ENCODE measurements around the gene C9orf152. TPM values are rescaled to one million over a fixed set of nuclear protein-coding genes. Genes with fewer than 3 reads are reported as not detected.
"Not testable (repeated sequence)": the region's sequence is repeated elsewhere in the genome, so short reads cannot be mapped to it uniquely, and the experiment has no call there.

The C9orf152 gene, protein sequence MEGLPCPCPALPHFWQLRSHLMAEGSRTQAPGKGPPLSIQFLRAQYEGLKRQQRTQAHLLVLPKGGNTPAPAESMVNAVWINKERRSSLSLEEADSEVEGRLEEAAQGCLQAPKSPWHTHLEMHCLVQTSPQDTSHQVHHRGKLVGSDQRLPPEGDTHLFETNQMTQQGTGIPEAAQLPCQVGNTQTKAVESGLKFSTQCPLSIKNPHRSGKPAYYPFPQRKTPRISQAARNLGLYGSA
- total RNA-seq, result not detected

DNA sequence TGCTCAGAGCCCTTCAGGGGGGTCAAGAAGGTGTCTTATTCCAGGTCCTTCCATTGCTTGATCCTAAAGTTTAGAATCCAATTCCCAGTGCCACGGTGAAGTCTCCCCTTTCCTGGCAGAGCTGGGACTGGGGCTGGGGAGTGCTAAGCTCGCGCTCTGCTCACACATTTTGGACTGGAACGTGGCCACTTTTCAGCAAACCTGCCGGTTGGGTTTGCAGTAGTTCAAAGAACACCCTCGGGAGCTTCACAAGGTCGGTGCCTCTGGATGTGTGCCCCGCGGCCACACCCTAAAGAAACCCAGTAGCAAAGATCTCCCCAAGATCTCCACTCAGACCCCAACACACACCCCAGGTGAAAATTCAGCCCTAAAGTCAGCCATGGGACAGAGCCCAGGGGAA, at the start of gene C9orf152:
Gene C9orf152, minus strand, starts transcription at position 129 of the 400 bp plus-strand sequence. CDS start 580 bp downstream, outside the sequence.
- H3K27ac Mint-ChIP-seq, result no peak within 1 kb of the TSS
- intact Hi-C loops (cut with DNase I, micrococcal nuclease), result no loop called here
- H3K4me3 Mint-ChIP-seq, result no peak within 1 kb of the TSS
- CTCF ChIA-PET, result interaction anchor here (0.8 kb wide), 1 partner anchor 12 kb away, joined by 3 read pairs; no protein-coding TSS in a partner anchor
- DNase-seq, result no peak
- no peaks in the 10 kb centered on the region for H3K4me1 Mint-ChIP-seq
- ATAC-seq, result no peak
- no peaks in the 10 kb centered on the region for H3K9me3 Mint-ChIP-seq (ENCODE audit: low read depth)
- H3K27me3 Mint-ChIP-seq, result peaks cover 3% of the 10 kb centered on the region
- no peaks in the 10 kb centered on the region for H3K36me3 Mint-ChIP-seq (ENCODE audit: low read depth)
- POLR2A ChIA-PET, result no interaction called here

DNA sequence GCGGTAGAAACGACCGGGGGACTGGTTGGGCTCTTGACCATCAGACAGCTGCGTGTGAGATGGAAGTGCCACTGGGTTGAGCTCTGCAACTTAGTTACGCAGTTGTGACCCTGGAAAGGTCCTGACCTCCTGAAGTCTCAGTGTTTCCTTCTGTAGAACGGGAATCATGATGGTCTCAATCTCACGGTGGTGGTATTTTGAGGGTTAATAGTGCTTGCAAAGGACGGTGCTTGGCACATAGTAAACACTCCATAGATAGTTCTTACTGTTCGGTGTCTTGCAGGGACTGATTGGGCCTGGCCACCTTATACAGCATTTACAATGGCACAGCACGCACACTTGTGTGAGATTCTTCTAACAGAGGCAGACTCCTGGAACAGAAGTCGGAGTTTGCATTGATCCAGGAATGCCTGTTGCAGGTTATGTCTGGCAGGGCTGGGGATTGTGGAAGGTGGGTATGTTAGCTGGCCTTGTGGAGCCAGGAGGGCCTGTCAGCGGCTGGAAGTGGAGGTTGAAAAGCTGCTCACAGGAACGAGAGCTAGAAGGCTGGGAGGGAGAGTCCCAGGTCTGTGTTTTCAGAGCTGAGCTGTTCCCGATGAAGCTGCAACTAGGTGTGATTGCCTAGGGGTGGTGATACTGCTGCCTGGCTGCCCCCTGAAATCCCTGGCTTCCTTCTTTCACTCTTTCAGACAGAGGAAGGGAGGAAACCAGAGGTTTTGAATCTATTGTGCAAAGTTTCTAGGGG, 49.3 kb upstream of the C9orf152 start:
- peak overlapping the region; percentile 95 for H3K4me3 Mint-ChIP-seq
- peaks cover 57% of the 10 kb centered on the region for H3K4me1 Mint-ChIP-seq
- no peaks in the 10 kb centered on the region for H3K9me3 Mint-ChIP-seq (ENCODE audit: low read depth)
- H3K27me3 Mint-ChIP-seq, result no peaks in the 10 kb centered on the region
- intact Hi-C loops (cut with DNase I, micrococcal nuclease), result loop anchor here (2.0 to 10.0 kb wide), 11 partner anchors 282 to 1668 kb away; partner anchors contain the start of genes CTNNAL1 (in 1 of the 2), DNAJC25 (in 1 of the 2) and TMEM245 (in 1 of the 2)
- ATAC-seq, result no peak
- ChIA-PET CTCF (interaction anchor here (0.7 to 1.8 kb wide), 7 partner anchors 11 to 403 kb away, joined by 3 to 7 read pairs (median 4); no protein-coding TSS in a partner anchor), POLR2A (interaction anchor here (0.6 to 1.6 kb wide), 9 partner anchors 15 to 401 kb away, joined by 3 to 6 read pairs (median 3); no protein-coding TSS in a partner anchor)
- H3K27ac Mint-ChIP-seq, result peak overlapping the region; percentile 89
- peaks cover 31% of the 10 kb centered on the region for H3K36me3 Mint-ChIP-seq (ENCODE audit: low read depth)
- DNase-seq, result peak; percentile 51

DNA sequence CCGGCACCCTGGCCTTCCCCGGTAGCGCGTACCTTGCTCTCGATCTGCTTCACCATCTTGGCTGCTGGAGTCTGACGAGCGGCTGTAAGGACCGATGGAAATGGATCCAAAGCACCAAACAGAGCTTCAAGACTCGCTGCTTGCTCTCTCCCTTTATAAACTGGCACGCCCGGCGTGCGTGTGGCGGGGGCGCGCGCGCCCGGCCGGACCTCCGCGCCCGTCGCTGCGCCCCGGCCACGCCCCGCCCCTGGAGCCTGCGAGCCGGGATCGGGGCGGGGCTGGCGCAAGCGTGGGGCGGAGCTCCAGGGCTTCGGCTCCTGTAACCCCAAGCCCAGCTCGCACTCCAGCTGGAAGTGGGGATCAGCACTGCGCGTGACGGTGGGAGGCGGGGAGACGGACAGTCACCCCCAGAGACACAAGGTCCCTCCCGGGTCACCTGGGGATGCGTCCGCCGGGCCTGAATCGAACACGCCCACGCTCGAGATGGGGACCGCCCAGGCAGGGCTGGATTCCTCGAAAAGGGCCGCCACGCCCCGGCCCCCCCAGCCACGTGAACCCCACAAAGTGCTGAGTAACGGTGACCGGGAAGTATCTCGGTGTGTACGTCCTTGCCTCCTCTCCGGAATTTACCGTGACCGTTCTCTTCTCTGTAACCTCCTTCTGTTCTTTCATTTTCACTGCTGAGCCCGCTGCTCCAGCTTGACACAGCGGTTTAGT, 48.6 kb upstream of the C9orf152 start, which contains the start of gene TXN:
Gene TXN, minus strand, starts transcription at position 128 of the 717 bp plus-strand sequence. Its CDS starts 72 bp downstream, at position 56.
- CTCF ChIA-PET, result interaction anchor here (0.7 to 1.4 kb wide), 4 partner anchors 23 to 402 kb away, joined by 3 to 4 read pairs (median 4); no protein-coding TSS in a partner anchor
- POLR2A ChIA-PET, result interaction anchor here (0.6 to 1.6 kb wide), 7 partner anchors 14 to 401 kb away, joined by 3 to 6 read pairs (median 3); no protein-coding TSS in a partner anchor
- Mint-ChIP-seq H3K27me3 (no peaks in the 10 kb centered on the region), H3K36me3 (ENCODE audit: low read depth) (peaks cover 38% of the 10 kb centered on the region), H3K9me3 (ENCODE audit: low read depth) (no peaks in the 10 kb centered on the region), H3K4me1 (peaks cover 60% of the 10 kb centered on the region), H3K27ac (peak within 1 kb of the TSS; percentile 99), H3K4me3 (peak within 1 kb of the TSS; percentile 95)
- ATAC-seq (peak; percentile 77), DNase-seq (peak; percentile 94)
- intact Hi-C loops (cut with DNase I, micrococcal nuclease), result loop anchor here (1.0 to 10.0 kb wide), 14 partner anchors 108 to 1668 kb away; partner anchors contain the start of genes CTNNAL1 (in 1 of the 2), DNAJC25 (in 1 of the 2) and TMEM245 (in 1 of the 2)

DNA sequence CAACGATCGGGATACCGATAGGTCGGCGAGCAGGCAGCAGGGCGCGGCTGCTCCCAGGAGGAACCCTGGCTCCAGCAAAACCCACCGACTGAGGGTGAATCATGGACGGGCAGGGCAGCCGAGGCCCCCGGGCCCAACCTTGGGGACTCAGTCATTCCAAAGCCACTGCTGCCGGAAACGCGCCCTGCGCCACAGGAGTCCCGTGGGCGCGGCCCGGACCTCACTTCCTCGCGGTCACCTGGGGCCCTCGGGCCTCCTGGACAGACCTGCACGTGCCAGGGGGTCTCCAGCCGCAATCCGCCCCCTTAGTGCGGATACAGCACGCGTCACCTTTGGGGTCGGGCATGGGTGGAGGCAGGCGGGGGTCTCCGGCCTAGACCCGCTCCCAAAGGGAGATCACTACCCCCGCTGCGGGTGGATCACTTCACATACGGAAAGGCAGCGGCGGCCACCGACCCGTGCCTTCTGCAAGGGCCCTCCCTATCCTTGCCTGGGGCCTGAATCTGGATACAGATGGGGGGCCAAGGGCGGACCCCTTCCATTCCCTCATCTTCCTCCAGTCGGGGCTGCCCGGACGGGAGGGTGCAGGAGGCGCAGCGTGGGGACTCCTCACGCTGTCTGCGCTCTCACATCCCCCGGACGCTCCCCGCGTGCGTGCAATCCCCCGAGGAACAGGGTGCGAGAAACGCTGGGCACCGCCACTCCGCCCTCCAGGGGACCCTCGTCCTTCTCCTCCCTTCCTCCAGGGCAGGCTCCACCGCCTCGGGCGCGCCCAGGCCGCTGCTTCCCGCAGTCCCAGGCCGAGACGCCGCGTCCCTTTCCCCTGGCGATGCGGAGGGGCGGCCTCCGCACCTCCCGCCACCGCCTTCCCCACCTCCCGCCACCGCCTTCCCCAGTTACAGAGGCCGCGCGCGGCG, 47.8 kb upstream of the C9orf152 start:
- intact Hi-C loops (cut with DNase I, micrococcal nuclease), result loop anchor here (1.0 to 10.0 kb wide), 14 partner anchors 107 to 1669 kb away; partner anchors contain the start of genes CTNNAL1 (in 1 of the 2), DNAJC25 (in 1 of the 2) and TMEM245 (in 1 of the 2)
- CTCF ChIA-PET, result interaction anchor here (1.0 kb wide), 1 partner anchor 107 kb away, joined by 4 read pairs; no protein-coding TSS in a partner anchor

DNA sequence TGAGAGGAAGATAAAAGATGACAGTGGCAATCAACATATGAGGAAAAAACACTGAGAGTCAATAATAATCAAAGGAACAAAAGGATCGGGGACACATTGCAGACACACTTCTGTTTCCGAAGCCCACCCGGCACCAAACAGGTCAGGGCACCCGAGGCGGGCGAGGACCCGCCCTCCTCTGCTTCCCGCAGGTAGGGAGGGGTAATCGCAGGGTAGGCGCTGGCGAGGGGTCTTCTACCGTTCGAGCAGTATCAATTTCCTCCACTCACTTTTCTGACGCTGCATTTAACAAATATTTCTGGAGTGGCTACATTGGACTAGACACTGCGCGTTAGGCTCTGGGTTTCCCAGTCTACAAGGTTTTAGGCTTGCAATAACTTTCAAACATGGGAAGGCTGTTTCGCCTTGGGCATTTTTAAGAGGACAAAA, 47.1 kb upstream of the C9orf152 start:
- no peak for ATAC-seq
- Mint-ChIP-seq H3K27me3 (no peaks in the 10 kb centered on the region), H3K36me3 (ENCODE audit: low read depth) (peaks cover 48% of the 10 kb centered on the region), H3K9me3 (ENCODE audit: low read depth) (no peaks in the 10 kb centered on the region), H3K27ac (peak overlapping the region; percentile 99), H3K4me1 (peaks cover 65% of the 10 kb centered on the region), H3K4me3 (peak overlapping the region; percentile 95)
- intact Hi-C loops (cut with DNase I, micrococcal nuclease), result loop anchor here (5.0 to 10.0 kb wide), 7 partner anchors 280 to 1670 kb away; partner anchors contain the start of genes CTNNAL1 (in 1 of the 2), DNAJC25 (in 1 of the 2) and TMEM245 (in 1 of the 2)
- DNase-seq, result peak; percentile 14
- POLR2A ChIA-PET, result no interaction called here
- CTCF ChIA-PET, result no interaction called here

More for the DNA sequence above, 47.8 kb upstream of the C9orf152 start:
- Mint-ChIP-seq H3K27ac (peak overlapping the region; percentile 99), H3K4me1 (peaks cover 60% of the 10 kb centered on the region), H3K36me3 (ENCODE audit: low read depth) (peaks cover 42% of the 10 kb centered on the region), H3K27me3 (no peaks in the 10 kb centered on the region), H3K4me3 (peak overlapping the region; percentile 95), H3K9me3 (ENCODE audit: low read depth) (no peaks in the 10 kb centered on the region)
- POLR2A ChIA-PET, result interaction anchor here (0.8 to 1.6 kb wide), 5 partner anchors 13 to 374 kb away, joined by 3 to 6 read pairs (median 3); no protein-coding TSS in a partner anchor
- peak; percentile 82 for DNase-seq
- ATAC-seq, result peak; percentile 32

DNA sequence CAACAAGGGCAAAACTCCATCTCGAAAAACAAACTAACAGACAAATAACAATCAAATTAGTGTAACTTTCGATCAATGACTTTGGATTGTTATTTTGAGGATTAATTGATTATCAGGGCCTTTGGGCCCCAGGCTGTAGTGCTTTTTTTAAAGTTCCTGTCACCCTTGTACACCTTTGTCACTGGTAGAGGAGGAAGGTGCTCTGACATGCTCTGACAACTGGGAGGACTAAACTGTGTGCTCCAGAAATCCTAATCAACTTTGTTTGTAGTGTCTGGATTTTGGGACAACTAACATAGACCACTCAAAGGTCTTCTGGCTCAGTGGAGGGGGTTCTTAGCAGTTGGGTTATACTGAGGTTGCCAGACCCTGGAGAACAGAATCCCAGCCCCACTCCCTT, 46.5 kb upstream of the C9orf152 start:
- ATAC-seq, result no peak
- H3K27me3 Mint-ChIP-seq, result no peaks in the 10 kb centered on the region
- peak overlapping the region; percentile 95 for H3K4me3 Mint-ChIP-seq
- intact Hi-C loops (cut with DNase I, micrococcal nuclease), result loop anchor here (10.0 kb wide), 5 partner anchors 280 to 1670 kb away; partner anchors contain the start of gene DNAJC25 (in 1 of the 2)
- H3K9me3 Mint-ChIP-seq (ENCODE audit: low read depth), result no peaks in the 10 kb centered on the region
- peak overlapping the region; percentile 99 for H3K27ac Mint-ChIP-seq
- ChIA-PET POLR2A (no interaction called here), CTCF (no interaction called here)
- peaks cover 53% of the 10 kb centered on the region for H3K36me3 Mint-ChIP-seq (ENCODE audit: low read depth)
- peaks cover 63% of the 10 kb centered on the region for H3K4me1 Mint-ChIP-seq
- no peak for DNase-seq

DNA sequence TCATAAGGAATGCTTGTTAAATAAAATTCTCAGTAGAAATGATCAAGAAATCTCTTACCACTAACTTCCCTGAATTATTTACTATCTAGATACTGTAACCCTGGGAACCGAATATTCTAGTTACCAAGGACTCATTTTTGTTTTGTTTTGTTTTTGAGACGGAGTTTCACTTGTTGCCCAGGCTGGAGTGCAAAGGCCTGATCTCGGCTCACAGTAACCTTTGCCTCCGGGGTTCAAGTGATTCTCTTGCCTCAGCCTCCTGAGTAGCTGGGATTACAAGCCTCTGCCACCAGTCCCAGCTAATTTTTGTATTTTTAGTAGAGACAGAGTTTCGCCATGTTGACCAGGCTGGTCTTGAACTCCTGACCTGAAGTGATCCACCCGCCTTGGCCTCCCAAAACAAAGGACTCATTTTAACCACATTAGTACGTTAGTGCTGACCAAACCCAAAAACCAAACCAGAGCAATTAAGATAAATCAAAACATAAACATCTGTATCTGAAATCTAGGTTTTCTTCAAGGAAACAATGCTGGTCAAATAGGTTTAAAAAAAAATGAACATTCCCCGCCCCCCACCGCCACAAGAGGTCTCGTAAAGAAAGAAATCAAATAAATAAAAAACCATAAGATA, 44.7 kb upstream of the C9orf152 start:
- H3K27ac Mint-ChIP-seq, result peak overlapping the region; percentile 80
- peaks cover 65% of the 10 kb centered on the region for H3K36me3 Mint-ChIP-seq (ENCODE audit: low read depth)
- ChIA-PET POLR2A (no interaction called here), CTCF (no interaction called here)
- peak overlapping the region; percentile 95 for H3K4me3 Mint-ChIP-seq
- no peak for DNase-seq
- no peaks in the 10 kb centered on the region for H3K27me3 Mint-ChIP-seq
- intact Hi-C loops (cut with DNase I, micrococcal nuclease), result loop anchor here (10.0 kb wide), 5 partner anchors 278 to 1672 kb away; partner anchors contain the start of gene DNAJC25 (in 1 of the 2)
- ATAC-seq, result no peak
- H3K9me3 Mint-ChIP-seq (ENCODE audit: low read depth), result no peaks in the 10 kb centered on the region
- peaks cover 50% of the 10 kb centered on the region for H3K4me1 Mint-ChIP-seq

DNA sequence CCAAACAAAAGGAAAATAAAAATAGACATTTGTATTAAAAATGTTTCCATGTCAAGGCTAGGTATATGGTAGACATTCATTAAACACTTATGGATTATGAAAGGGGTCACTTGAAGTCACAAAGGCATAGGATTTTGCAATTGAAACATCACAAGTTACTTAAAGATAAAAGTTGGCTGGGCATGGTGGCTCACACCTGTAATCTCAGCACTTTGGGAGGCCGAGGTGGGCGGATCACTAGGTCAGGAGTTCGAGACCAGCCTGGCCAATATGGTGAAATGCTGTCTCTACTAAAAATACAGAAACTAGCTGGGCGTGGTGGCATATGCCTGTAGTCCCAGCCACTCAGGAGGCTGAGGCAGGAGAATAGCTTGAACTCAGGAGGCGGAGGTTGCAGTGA, 43.8 kb upstream of the C9orf152 start:
- DNase-seq; H3K27ac Mint-ChIP-seq; ATAC-seq; CTCF ChIA-PET; POLR2A ChIA-PET; H3K27me3 Mint-ChIP-seq; H3K4me3 Mint-ChIP-seq; H3K9me3 Mint-ChIP-seq (ENCODE audit: low read depth): not testable (repeated sequence)
- H3K36me3 Mint-ChIP-seq (ENCODE audit: low read depth), result peaks cover 71% of the 10 kb centered on the region
- intact Hi-C loops (cut with DNase I, micrococcal nuclease), result loop anchor here (10.0 kb wide), 5 partner anchors 277 to 1673 kb away; partner anchors contain the start of gene DNAJC25 (in 1 of the 2)
- peaks cover 42% of the 10 kb centered on the region for H3K4me1 Mint-ChIP-seq

DNA sequence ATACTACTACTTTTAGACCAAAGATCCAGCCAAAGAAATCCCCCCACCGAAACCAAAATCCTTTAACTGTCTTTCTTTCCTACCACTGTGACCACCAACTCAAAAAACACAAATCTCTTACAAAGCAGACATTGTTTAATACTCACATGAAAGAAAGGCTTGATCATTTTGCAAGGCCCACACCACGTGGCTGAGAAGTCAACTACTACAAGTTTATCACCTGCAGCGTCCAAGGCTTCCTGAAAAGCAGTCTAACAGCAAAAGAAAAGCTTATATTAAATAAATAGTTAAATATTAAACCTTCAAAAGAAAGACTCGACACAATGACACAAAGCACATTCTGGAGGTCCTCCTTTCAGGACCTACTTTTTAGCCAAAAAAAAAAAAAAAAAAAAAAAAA, 43.3 kb upstream of the C9orf152 start:
- no peak for DNase-seq
- Mint-ChIP-seq H3K27me3 (no peaks in the 10 kb centered on the region), H3K9me3 (ENCODE audit: low read depth) (no peaks in the 10 kb centered on the region), H3K4me3 (no peak overlapping the region), H3K27ac (no peak overlapping the region), H3K36me3 (ENCODE audit: low read depth) (peaks cover 76% of the 10 kb centered on the region), H3K4me1 (peaks cover 42% of the 10 kb centered on the region)
- ChIA-PET POLR2A (no interaction called here), CTCF (no interaction called here)
- intact Hi-C loops (cut with DNase I, micrococcal nuclease), result loop anchor here (10.0 kb wide), 5 partner anchors 276 to 1674 kb away; partner anchors contain the start of gene DNAJC25 (in 1 of the 2)
- ATAC-seq, result no peak

Measured in activated CD4-positive, alpha-beta T cell treated with anti-CD3 and anti-CD28 coated beads for 36 hours (primary cell).